HL-60/S4 (cell line): ENCODE data around the gene ERCC1.

ENCODE experiments used
- in situ Hi-C: fragments of 300-500 bp; cut with MboI; formaldehyde crosslinking; loops from 2 replicates; pipeline ENCODE4 v1.14.3; 2022; ENCODE audit warnings: low sequenced_read_pairs

ERCC1 gene

DNA sequence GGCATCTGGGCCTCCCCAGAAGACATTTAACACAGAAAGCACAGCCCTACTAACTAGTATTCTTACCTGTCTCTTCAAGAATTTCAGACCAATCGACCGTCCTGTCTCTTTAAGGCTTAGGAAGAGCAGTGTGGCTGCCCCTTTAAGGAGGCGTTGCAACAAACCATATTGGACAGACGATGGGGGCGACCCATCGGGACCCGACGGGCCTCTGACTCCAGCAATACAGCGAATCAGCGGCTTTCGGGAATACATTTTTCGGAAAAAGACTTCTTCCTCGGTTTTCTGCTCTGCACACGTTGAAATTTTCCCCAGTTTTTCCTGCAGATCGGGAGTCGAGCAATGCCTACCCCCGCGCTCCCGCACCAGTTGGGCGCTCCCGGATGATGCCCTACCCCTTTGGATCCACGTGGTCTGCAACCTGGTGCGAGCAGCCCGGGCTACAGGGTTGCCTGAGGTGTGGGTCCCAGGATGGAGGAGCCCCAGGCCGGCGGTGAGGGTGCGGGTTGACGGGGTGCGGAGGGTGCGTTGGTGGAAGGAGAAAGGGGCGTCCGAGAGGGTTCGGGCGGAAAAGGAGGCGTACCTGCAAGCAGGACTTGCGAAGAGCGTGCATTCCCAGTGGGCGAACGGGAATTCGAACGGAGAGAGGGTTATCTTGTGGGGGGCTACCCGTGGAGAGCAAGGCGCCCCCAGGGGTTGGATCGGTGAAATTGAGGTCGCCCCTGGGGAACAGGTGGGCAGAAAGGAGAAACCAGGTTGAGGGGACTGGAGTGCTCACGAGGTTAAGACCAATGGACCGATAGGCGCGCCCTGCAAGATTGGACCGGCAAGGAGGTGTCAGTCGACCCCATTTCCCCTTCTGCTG lies 17.3 kb downstream of the ERCC1 start, which contains the start of gene POLR1G:
TSS of gene POLR1G (plus strand) at position 419 of the 865 bp plus-strand sequence. CDS start at position 472, 53 bp downstream.
- in situ Hi-C loops = no loop called here

DNA sequence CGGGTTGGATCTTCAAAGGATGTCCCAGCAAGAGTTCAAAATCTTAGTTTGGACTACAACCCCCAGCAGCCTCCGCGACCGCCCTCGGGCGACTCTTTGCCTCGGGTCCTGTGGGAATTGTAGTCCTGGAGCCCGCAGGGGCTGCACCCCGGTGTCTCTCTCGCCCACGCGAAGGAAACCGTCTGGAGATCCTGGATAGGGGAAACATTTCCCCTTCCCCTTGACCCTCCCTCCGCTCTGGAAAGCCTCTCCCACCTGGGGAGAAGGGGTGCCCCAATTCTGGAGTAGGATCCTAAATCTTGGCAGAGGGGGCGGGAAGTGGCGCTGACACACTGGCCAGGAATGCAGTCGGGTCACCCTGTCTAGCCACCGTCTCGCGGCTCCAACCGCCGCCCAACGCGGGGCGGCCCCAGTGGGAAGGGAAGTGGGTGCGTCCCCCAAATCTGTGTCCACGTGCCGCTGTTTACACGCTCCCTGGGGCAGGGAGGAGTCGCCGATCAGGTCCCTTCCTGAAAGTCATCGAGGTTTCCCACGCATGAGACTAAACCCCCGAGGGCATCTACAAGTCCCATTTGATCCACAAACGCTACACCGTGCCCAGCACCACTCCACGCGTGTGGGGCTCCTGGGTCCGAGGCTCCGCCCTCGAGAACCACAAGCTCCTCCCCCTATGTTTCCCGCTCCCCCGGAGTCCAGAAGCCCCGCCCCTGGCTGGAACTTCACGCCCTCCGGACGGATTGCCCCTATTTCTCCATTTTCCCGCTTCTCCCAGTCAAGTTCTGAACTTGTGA lies 18.1 kb downstream of the ERCC1 start:
- in situ Hi-C loops = no loop called here

DNA sequence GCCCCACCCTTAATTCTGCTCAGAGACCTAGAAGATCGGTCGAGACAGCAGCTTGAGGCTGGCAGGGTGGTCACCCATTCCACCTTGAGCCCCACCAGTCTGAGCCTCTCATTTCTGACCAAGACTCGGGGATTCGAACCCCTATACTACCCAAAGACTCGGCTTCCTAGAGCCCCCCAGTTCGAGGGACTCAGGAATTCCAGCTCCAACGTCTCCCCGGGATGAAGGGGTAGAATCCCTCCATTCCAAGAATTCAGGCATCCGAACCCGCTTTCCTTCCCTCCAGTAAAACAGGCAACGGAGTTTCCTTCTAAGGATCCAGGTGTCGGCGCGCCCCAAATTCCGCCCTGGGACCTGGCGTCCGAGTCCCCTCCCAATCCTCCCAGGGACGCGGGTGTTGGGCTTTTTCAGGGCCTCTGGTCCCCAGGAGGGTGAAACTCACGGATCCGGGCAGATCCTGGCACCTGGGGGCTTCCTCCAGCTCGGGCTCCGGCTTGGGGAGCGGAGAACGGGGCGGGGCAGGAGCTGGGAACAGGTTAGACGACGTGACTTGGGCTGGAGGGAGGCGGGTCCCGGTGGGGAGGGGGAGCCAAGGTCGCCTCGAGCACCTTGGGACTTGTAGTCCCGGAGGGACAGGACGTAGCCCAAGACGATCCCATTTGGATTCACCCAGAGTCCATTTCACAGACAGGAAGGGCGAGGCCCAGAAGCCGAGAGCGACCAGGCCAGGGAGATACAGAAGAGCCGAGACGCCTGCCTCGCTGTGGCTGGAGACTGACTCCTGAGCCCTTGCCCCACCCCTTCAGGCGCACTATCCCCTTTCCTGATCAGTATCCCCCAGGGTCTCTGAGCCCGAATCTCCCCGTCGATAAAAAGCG lies 18.9 kb downstream of the ERCC1 start, which contains the start of gene PPP1R13L:
TSS of gene PPP1R13L (minus strand) at position 513 of the 878 bp plus-strand sequence. CDS start 6,751 bp downstream, outside the sequence.
- in situ Hi-C loops = no loop called here

DNA sequence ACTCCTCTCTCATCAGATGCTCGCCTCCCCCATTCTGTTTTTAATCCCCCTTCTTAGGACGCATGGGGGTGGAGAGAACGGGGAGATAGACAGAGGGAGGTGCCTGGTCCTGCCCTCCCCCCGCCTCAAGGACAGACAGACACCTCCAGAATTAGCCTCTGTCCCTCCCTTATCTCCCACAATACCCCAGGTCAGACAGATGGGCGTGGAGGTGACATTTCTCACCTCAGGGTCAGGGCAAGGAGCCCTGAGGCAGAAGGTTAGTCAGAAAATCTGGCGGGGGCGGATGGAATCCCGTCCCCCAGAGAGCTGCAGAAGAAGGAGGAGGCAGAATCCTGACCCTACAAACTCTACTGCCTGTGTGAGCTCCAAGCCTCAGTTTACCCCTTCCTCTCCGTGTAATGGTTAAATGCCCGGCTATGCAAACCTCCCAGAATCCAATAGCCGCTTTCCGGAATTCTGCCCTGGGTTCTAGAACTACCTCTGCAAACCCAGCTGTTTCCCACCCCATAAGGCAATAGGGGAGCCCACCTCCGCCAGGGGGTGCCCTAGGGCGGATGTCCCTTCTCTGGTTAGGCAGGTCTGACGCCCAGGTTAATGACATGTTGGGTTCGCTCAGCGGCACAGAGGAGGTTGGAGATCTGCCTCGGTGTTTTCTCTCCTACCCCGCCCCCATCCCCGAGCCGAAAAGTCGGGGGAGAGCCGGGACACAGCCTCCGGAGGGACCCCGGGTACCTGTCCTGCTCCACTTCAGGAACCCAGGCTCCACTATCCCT lies 19.7 kb downstream of the ERCC1 start:
- in situ Hi-C loops = no loop called here

DNA sequence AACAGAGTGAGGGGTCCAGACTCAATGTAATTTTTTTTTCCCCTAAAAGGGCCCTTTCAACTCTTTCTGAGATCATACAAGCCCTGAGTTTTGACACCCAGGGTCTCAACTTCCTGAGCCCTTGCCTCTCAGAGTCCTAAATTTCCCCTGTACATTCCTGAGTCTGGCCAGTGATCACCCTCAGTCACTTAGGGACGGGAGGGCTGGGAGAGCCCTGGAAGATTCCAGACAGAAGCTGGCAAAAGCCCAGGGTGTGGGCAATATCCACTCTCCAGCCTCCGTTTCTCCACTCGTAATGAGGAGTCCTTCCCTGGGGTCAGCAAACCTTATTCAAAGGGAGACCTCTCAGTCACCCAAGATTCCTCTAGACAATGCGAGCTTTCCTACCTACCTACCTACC lies 20.4 kb downstream of the ERCC1 start:
- in situ Hi-C loops = no loop called here

DNA sequence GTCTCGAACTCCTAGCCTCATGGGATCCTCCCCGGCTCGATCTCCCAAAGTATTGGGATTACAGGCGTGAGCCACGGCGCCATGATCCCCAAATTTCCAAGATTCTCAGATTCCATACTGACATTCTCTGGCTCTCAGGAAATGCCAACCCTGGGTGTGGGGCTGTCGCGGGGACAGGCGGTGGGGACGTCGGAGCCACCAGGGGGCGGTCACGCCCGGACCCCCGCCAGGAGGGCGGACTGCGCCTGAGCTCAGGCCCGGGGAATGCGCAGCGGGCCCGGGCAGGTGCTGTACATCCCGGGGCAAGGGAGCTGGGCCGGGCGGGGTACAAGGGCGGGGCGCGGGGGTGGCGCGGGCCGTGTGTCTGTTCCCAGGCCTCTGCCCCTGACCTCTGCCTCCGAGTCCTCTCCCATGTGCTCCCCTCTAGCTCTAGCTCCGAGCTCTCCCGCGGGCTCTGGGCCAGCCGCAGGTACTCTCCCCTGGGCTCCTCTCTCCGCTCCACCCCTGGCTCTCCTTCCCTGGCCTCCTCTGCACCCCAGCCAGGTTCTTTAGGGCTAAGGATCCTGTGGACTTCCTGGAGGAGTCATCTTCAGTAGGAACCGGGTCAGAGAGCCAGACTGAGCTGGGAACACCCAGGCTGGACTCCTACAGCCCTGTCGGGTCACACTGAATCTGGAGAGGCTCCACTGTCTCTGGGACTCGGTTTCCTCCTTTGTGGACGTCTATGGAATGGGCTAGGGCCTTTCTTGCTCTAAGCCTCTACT lies 21.2 kb downstream of the ERCC1 start:
- in situ Hi-C loops = no loop called here

DNA sequence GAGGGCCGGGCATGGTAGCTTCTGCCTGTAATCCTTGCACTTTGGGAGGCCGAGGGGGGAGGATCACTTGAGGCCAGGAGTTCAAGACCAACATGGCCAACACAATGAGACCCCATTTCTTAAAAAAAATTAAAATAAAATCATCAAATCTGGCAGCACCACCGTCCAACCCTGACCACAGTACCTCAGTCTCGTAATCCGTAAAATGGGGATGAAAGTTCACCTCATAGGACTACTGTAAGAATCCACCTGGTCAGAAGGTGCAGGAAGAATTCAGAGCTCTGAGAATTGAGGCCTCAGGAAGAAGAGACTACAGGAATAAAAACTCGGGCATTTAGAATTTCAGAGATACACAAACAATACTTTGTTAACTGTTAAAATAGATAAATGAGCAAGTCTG lies 21.9 kb downstream of the ERCC1 start:
- in situ Hi-C loops = no loop called here

DNA sequence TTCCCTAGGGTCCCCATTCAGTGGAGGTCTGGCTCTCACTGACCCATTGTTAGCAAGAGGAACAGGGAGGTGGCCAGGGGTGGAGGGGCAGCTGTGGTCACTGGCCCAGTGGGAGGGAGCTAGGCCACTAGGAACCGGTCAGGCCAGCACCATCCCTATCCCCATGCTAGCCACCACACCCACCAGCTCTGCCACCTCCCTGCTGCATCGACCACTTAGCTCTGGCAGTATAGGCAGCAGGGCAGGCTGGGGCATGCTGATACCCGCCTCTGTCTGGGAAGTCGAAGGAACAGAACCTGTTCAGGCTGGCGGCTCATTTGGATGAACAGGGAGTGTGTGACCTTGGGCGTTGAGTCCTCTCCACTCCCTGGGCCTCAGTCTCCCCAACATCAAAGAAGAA lies 23.5 kb downstream of the ERCC1 start:
- in situ Hi-C loops = no loop called here

DNA sequence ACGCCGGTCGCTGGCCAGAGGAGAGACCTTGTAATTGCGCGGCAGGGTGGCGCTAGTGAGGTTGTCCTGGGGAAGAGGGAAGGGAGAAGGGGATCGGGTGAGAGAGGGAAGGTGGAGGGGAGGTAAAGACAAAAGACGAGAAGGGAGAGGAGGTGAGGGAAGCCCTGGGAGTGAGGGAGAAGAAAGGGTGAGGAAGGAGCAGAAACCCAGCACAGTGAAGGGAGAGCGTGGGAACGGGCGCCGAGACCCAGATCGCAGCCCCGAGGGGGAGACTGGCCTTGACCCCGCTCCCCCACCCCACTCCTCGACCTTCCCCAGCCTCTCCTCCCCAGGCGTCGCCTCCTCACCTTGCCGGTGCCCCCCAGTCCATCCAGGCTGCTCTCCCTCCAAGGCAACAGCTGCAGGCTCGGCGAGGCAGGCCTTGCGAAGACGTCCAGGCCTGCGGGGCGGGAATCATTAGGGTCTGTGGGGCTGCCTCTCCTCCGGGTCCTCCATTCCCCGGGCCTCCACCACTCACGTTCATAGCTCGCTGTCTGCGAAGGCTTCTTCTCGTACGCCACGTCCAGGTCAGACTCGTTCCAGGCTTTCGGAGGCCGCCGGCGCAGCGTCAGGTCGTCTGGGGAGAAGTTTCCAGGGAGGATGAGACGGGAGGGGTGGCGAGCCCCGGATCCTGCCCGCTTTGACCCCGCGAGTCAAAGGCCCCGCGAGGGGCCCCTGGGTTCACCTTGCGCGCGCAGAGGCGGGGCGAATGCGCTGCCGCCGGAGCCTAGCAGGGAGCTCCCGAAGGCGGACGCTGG lies 27.7 kb downstream of the ERCC1 start:
- in situ Hi-C loops = no loop called here

DNA sequence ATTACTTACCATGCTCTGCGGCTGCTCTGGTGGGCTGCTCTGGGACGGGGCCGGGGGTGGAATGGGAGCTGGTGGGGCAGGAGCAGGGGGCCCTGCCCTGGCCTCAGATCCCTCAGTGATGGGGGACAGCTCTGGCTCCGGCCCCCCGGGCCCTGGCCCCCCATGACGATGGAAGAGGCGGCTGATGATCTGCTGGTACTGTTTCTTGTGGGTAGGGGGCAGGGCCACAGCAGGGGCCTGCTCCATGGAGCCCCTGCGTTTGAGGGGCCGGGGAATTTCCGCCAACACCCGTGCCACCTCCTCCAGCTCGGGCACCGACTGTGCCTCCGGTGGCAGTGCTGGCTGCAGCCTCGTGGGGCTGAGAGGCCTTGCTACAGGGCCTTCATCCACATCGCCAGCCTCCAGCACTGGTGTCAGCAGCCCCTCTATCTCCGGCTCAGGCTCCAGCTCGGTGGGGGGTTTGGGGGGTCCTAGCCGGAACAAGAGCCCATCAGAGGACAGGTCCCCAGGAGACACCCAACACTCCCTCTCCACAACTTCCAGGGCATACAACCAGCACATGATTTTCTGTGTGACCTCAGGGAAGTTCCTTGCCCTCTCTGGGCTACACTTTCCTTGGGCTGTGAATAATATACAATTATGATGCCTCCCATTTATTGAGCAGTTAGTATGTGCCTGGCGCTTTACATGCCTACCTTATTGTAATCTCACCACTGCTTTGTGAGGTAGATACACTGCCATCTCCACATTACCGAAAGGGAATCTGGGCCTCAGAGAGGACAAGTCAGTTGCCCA lies 31.6 kb downstream of the ERCC1 start:
- in situ Hi-C loops = no loop called here

DNA sequence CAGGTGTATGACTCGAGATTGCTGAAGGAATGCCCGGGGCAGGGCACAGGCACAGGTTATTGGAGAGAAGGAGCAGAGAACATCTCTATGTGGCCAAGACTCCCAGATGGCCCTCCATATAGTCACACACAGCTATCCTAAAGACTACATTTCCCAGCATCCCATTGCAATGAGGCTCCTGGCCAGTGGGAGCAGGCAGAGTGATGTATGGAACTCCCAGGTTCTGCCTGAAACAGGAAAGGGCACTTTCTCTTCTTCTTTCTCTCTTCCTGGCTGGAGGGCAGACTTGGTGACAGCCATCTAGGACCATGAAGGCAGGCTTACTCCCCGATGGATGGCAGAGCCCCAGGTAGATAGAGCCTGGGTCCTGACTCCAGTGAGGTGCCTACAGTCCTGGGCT lies 32.4 kb downstream of the ERCC1 start:
- in situ Hi-C loops = no loop called here

DNA sequence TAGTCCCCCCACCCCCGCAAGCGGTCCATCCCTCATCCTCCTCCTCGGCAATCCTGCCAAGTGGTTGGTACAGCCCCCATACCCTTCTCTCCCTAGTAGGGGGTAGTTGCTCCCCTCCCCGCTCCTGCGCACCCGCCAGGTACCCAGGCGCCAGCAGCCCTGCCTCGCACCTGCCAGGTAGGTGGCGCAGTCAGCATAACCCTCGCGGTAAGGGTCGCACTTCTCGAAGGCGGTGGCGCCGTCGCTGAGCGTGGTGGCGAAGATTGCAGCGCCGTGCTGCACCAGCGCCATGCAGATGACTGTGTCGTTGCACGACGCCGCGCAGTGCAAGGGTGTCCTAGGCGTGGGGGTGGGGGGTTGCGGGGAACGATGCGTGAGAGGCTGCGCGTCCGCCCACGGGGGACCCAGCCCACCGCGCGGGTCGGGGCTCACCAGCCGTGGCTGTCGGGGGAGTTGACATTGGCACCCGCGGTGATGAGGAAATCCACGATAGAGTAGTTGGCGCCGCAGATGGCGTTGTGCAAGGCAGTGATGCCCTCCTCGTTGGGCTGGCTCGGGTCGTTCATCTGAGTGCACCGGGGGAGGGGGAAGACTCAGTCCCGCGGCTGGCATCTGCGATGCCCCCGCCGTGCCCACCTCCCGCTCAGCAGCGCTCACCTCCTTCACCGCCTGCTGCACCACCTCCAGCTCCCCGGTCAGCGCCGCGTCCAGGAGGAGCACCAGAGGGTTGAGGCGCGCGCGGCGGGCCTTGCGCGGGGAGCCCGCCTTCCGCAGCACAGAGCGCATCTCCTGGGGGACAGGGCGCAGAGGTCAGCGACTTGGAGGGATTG lies 38.1 kb downstream of the ERCC1 start:
- in situ Hi-C loops = no loop called here

DNA sequence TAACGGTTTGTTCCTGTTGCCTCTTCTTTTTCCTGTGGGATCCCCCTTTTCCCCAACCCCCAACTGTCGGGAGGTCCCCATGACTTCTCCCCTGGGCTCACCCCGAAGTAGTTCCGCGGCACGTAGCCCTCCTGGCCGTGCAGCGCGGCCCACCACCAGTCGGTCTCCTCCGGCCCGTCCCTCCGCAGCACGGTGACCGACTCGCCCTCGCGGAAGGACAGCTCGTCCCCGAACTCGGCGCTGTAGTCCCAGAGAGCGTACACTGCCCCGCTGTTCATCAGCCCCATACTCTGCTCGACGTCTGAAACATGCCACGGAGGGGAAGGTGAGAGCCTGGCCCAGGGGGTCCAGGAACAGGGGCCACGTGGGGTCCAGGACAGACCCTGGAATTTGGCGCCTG lies 41.3 kb downstream of the ERCC1 start:
- in situ Hi-C loops = no loop called here

DNA sequence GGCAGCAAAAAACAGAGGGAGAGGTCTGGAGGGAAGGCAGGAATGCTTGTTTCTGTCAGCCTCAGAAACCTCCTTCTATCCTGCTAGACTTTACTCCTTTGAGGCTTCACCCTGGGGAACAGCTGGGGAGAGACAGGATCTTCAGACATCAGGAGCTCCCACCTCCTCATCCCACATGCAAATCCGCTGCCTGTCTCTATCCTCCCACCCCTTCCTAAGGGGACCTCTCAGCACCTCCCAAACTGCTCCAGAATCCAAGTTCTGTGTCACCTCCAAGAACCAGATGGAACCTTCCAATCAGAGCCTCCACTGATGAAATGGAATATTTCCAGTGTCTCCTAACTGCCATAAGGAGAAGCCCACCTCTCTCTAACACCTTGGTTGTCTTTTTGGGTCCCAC lies 43.6 kb downstream of the ERCC1 start:
- in situ Hi-C loops = no loop called here

DNA sequence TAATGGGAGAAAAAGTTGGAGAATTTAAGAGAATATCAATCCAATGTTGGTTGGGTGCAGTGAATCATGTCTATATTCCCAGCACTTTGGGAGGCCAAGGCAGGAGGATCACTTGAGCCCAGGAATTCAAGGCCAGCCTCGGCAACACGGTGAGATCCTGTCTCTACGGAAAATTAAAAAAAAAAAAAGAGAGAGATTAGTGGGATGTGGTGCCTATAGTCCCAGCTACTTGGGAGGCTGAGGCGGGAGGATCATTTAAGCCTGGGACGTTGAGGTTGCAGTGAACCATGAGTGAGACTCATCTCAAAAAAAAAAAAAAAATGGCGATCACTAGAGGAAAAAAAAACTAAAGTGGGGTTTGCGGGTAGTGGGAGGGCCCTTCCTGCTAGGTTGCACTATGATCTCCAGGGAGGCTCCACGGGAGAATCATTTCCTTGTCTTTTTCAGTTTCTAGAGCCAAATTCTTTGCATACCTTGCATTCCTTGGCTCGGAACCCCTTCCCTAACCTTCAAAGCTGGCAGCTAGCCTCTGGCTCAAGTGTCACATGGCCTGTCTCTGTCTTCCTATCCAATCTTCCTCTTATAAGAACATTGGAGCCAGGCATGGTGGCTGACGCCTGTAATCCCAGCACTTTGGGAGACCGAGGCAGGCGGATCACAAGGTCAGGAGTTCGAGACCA lies 47.5 kb downstream of the ERCC1 start:
- in situ Hi-C loops = no loop called here

DNA sequence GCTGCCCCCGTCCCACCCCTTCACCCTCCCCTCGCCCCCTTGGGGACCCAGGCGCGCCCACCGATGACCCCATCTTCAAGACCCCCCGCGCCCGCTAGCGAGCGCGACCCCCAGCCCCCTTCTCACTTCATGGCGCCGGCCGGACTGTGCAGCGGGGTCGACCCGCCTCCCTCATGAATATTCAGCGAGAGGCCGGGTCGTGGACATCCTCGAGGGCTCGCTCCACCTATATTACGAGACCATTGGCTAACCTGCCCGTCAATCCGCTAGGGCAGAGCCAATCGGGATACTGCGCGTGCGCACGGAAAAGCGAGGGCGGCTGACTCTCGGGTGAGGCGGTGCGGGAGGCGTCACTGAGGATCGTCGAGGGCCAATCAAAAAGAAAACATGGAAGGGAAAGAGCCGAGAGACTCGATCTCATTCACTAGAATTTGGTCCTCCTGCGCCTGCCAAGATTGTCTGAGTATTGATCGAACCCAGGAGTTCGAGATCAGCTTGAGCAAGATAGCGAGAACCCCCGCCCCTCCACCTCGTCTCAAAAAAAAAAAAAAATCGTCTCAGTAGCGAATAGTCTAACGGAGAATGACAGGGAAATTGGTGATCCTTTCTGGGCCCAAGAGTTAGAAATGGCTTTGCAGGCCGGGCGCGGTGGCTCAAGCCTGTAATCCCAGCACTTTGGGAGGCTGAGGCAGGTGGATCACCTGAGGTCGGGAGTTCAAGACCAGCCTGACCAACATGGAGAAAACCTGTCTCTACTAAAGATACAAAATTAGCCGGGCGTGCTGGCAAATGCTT lies 53.1 kb downstream of the ERCC1 start, which contains the start of gene ERCC2:
TSS of gene ERCC2 (minus strand) at position 164 of the 795 bp plus-strand sequence. CDS start at position 131, 33 bp downstream.
- in situ Hi-C loops = no loop called here
